Gastrocnemius medialis (tissue), 4 donors: Measurements from ENCODE around the gene GDF10.

Source experiments
- POLR2A ChIP-seq, 2 donors: fragments of 450-650 bp; IDR thresholded peaks; one replicate each; pipeline ENCODE4 v1.6.1; 2017; ENCODE audit warnings: antibody characterized with exemption in 2 of 2, mild to moderate bottlenecking in 2 of 2, moderate library complexity in 2 of 2
- TF ChIP-seq, protein P1 (sequence below), 5 experiments: fragments of 450-650 bp in 3 of 5; fragments of 200-600 bp in 2 of 5; sonication (generic) in 2 of 5; IDR thresholded peaks in 4 of 5; conservative IDR thresholded peaks in 1 of 5; 1 replicate in 4 of 5; 2 replicates in 1 of 5; pipeline ENCODE4 v1.5.1; 2016 to 2019; ENCODE audit warnings: antibody characterized with exemption in 5 of 5, mild to moderate bottlenecking in 3 of 5, moderate library complexity in 3 of 5

- TF ChIP-seq POLR2A (IDR thresholded peaks at IDR 0.05) = no peak
- TF ChIP-seq, protein P1, sequence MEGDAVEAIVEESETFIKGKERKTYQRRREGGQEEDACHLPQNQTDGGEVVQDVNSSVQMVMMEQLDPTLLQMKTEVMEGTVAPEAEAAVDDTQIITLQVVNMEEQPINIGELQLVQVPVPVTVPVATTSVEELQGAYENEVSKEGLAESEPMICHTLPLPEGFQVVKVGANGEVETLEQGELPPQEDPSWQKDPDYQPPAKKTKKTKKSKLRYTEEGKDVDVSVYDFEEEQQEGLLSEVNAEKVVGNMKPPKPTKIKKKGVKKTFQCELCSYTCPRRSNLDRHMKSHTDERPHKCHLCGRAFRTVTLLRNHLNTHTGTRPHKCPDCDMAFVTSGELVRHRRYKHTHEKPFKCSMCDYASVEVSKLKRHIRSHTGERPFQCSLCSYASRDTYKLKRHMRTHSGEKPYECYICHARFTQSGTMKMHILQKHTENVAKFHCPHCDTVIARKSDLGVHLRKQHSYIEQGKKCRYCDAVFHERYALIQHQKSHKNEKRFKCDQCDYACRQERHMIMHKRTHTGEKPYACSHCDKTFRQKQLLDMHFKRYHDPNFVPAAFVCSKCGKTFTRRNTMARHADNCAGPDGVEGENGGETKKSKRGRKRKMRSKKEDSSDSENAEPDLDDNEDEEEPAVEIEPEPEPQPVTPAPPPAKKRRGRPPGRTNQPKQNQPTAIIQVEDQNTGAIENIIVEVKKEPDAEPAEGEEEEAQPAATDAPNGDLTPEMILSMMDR (IDR thresholded peaks at IDR 0.05 in 4 of 5, conservative IDR thresholded peaks at IDR 0.05 in 1 of 5) = no peak
These were observed 37.1 kb upstream of the GDF10 start for GRCh38 chr10:47262606-47263533.
